HG03280 (cell line): ENCODE data around the gene TRIM37.
A peak's percentile ranks its signal among the peaks of the same experiment; 100 is the strongest.
"Not testable (repeated sequence)": the region's sequence is repeated elsewhere in the genome, so short reads cannot be mapped to it uniquely, and the experiment has no call there.

Experiments
- ATAC-seq: cut with Tn5 transposase; IDR thresholded peaks from one replicate; pipeline ENCODE4 v1.9.1; 2021; ENCODE audit warnings: mild to moderate bottlenecking, moderate library complexity; ENCODE audit not compliant: unreplicated experiment

Gene TRIM37, protein sequence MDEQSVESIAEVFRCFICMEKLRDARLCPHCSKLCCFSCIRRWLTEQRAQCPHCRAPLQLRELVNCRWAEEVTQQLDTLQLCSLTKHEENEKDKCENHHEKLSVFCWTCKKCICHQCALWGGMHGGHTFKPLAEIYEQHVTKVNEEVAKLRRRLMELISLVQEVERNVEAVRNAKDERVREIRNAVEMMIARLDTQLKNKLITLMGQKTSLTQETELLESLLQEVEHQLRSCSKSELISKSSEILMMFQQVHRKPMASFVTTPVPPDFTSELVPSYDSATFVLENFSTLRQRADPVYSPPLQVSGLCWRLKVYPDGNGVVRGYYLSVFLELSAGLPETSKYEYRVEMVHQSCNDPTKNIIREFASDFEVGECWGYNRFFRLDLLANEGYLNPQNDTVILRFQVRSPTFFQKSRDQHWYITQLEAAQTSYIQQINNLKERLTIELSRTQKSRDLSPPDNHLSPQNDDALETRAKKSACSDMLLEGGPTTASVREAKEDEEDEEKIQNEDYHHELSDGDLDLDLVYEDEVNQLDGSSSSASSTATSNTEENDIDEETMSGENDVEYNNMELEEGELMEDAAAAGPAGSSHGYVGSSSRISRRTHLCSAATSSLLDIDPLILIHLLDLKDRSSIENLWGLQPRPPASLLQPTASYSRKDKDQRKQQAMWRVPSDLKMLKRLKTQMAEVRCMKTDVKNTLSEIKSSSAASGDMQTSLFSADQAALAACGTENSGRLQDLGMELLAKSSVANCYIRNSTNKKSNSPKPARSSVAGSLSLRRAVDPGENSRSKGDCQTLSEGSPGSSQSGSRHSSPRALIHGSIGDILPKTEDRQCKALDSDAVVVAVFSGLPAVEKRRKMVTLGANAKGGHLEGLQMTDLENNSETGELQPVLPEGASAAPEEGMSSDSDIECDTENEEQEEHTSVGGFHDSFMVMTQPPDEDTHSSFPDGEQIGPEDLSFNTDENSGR

GRCh38 chr17:59106463-59107305 is at the start of gene TRIM37:
TSS of gene TRIM37 (minus strand) at chr17:59106880. CDS start at chr17:59106461, 419 bp downstream.
- peak; percentile 97 for ATAC-seq

DNA sequence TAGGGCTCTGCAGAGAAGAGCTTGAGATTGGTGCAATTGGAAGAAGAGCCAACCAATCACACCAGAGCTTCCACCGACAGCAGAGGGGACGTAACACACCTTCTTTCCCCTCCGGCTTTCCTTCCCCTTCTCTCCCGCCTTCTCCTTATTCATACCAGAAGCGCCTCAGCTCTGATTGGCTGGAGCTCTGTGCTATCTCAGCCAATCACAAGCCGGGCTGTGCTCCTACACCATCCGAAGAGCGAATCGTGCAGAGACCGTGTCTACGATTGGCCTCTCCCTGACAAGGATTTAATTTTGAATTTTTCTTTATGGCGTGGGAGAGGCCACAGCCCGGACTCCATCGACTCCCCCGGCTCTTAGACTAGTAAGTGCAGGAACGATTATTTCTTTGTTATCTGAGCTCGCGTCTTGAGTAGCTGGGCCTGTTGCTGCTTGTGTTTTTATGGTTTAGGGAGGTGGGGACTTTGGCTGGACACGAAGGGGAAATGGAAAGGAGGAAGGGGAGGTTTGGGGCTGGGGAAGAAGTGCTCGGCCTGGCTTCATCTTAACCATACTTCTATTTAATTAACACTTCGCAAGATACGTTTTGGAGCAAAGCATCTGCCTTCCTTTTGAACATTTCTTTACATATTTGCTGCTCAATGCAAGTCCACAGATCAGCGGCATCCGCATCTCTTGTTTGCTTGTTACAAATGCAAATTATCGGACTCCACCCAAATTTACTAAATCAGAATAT is 48.9 kb upstream of the TRIM37 start, which contains the start of gene PRR11:
Gene PRR11 (plus strand): TSS at position 308 of the 739 bp plus-strand sequence. CDS start 14,007 bp downstream, outside the sequence.
- peak; percentile 84 for ATAC-seq

- peak; percentile 84 for ATAC-seq
Observed at GRCh38 chr17:59154721-59155438, 48.2 kb upstream of the TRIM37 start, which contains the start of gene SKA2. TSS of gene SKA2 (minus strand) at chr17:59155186. CDS start at chr17:59155163, 23 bp downstream.

DNA sequence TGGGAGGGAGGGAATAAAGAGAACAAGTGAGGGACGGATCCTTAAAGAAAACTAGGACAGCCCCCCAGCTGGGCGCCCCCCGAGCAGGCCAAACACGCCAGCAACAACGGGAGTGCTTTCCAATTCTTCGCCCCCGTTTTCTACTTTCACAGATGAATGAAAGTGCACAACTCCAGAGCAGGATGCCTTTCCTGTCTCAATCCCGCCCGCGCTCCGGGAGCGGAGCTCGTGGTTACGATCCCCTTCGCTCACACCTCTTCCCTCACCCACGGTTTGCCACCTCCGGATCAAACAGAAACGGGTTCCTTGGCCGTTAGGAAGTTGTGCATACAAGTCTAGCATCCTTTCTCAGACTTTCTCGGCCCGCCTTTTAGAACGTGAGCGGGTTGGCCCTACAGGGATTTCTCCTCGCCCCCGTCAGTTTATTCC is 47.6 kb upstream of the TRIM37 start:
- no peak for ATAC-seq

DNA sequence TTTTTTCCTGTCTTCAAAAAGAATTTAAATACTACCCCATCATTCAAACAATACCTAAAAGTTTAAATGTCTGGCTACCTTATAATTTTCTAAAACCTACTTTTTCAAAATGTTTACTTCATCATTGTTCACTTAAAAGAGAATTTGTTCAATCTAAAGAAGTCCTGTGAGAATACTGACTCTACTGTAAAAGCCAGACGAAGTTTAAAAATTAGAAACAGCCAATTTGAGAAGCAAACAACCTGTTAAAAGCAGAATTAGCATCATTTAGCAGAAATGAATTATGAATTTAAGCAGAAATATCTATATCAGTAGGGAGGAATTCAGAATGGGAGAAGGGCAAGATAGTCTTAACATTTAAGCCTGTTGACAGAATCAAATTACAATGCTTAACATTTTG is 46.2 kb upstream of the TRIM37 start:
- no peak for ATAC-seq

GRCh38 chr17:59151591-59151990 is 44.9 kb upstream of the TRIM37 start:
- no peak for ATAC-seq

DNA sequence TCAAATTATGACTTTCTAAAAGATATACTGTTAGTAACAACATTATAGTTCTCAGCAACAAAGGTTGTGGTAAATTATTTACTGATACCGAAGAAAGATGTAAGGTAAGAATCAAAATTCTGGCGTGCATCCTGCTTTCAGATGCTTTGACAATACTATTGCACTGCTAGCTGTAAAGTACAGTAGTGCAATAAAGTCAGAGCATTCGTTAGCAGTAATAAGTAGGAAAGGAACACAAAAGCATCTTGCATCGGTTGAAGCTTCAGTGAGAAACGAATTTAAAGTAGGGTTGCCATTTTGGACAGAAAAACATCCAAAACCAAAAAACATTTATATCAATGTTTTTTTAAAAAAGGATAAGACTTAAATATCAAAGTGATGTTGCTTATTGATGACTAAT is 44.3 kb upstream of the TRIM37 start:
- no peak for ATAC-seq

- no peak for ATAC-seq
Observed at GRCh38 chr17:59149841-59150511, 43.3 kb upstream of the TRIM37 start.

GRCh38 chr17:59149051-59149450 is 42.4 kb upstream of the TRIM37 start:
- no peak for ATAC-seq

DNA sequence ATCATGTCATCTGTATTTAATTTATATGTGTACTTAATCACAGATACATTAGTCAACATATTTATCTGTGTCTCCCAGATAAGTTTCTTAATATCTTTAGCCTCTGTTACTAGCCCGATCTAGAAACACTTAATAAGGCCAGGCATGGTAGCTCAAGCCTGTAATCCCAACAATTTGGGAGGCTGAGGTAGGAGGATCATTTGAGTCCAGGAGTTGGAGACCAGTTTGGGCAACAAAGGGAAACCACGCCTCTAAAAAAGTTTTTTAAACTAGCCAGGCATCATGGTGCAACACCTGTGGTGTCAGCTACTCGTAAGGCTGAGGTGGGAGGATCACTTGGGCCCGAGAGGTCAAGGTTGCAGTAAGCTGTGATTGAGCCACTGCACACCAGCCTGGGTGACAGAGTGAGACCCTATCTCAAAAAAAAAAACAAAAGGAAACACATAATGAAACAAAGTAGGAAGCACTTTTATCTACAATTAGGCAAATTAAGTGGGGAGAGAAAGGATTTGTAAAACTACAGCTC is 39.0 kb upstream of the TRIM37 start:
- no peak for ATAC-seq

DNA sequence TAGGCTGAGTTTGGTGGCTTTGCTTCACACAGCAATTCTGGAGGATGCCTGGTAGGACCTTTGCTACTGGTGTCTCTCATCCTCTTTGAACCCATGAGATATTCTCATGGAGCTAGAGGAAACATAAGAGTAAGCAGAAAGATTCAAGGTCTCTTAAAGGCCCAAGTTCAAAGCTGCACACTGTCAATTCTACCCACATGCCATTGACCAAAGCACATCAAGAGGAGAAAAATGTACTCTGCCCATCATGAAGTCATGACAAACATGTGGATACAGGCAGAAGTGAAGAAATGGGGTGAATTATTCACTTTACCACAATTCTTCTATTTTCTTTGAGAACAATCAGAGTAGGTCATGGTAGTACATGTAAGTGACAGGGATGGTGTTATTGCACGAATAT is 35.2 kb upstream of the TRIM37 start:
- no peak for ATAC-seq

GRCh38 chr17:59139939-59140338 is 33.3 kb upstream of the TRIM37 start:
- no peak for ATAC-seq

DNA sequence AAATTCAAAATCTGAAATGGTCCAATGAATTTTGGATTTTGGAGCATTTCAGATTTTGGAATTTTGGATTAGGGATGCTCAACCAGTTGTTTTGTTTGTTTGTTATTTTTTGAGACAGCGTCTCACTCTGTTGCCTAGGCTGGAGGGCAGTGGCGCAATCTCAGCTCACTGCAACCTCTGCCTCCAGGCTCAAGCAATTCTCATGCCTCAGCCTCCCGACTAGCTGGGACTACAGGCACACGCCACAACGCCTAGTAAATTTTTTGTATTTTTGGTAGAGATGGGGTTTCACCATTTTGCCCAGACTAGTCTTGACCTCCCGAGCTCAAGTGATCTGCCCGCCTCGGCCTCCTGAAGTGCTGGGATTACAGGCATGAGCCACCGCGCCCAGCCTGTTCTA is 31.7 kb upstream of the TRIM37 start:
- not testable (repeated sequence) for ATAC-seq

GRCh38 chr17:59131131-59131530 is 24.5 kb upstream of the TRIM37 start:
- no peak for ATAC-seq

- no peak for ATAC-seq
Observed at GRCh38 chr17:59129814-59130213, 23.1 kb upstream of the TRIM37 start.

GRCh38 chr17:59126809-59127417 is 20.2 kb upstream of the TRIM37 start:
- no peak for ATAC-seq

GRCh38 chr17:59124665-59125064 is 18.0 kb upstream of the TRIM37 start:
- ATAC-seq, result no peak

DNA sequence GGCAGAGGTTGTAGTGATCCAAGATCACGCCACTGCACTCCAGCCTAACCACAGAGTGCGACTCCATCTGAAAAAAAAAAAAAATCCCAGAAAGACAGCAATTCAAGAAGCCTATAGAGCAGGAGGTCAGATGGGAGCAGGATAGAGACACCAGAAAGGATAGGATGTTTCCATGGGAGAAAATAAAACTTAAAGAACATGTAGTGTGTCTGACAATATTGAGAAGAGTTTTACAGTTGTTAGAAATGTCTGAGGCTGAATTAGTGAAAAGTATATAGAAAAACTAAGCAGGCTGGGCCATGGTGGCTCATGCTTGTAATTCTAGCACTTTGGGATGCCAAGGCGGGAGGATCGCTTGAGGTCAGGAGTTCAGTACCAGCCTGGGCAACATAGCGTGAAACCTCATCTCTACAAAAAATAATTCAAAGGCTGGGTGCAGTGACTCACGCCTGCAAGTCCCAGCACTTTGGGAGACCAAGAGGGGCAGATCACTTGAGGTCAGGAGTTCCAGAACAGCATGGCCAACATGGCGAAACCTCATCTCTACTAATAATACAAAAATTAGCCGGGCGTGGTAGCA is 15.3 kb upstream of the TRIM37 start:
- ATAC-seq, result no peak
